ENCODE results near the gene SEC23B. TPM values are rescaled to one million over a fixed set of nuclear protein-coding genes. Genes with fewer than 3 reads are reported as not detected.

Gene SEC23B
- total and polyA plus RNA-seq, 2 of the 13 experiments (the other 11 are each of a cell fraction or from before 2014, with no cell fraction given), result 114 to 120 TPM

GRCh38 chr20:18466894-18467730 lies 40.6 kb upstream of the SEC23B start, which contains the start of the genes DZANK1 and POLR3F (continued):
- peak; percentile 90; the same call in 1 of the 2 replicates for TF ChIP-seq HBP1 (CRISPR knock-in tag; IDR thresholded peaks at IDR 0.05; ENCODE audit: low read depth)
- TF ChIP-seq RCOR2 (CRISPR knock-in tag; IDR thresholded peaks at IDR 0.05), result no peak; the same call in 1 of the 2 replicates
- TF ChIP-seq THRA (CRISPR knock-in tag; IDR thresholded peaks at IDR 0.05; ENCODE audit: borderline replicate concordance), result peak; percentile 80
- TF ChIP-seq ZNF576 (CRISPR knock-in tag; IDR thresholded peaks at IDR 0.05), result no peak
- peak; percentile 31; the same call in 1 of the 2 replicates for TF ChIP-seq ZNF33B (CRISPR knock-in tag; IDR thresholded peaks at IDR 0.05)
- TF ChIP-seq KMT2B (CRISPR knock-in tag; IDR thresholded peaks at IDR 0.05), result peak; percentile 99
- no peak for TF ChIP-seq ZKSCAN5 (CRISPR knock-in tag; IDR thresholded peaks at IDR 0.05)
- no peak for TF ChIP-seq ZNF749 (CRISPR knock-in tag; IDR thresholded peaks at IDR 0.05; ENCODE audit: borderline replicate concordance)
- TF ChIP-seq ETS1 (CRISPR knock-in tag; IDR thresholded peaks at IDR 0.05), result no peak; the same call in 1 of the 2 replicates
- peak; percentile 92; the same call in 1 of the 2 replicates for TF ChIP-seq ZSCAN12 (CRISPR knock-in tag; IDR thresholded peaks at IDR 0.05)
- TF ChIP-seq SMARCC2 (IDR thresholded peaks at IDR 0.05), result no peak
- TF ChIP-seq CENPT (CRISPR knock-in tag; IDR thresholded peaks at IDR 0.05; ENCODE audit: low read depth), result no peak; the same call in 1 of the 2 replicates
- no peak for TF ChIP-seq PREB (CRISPR knock-in tag; IDR thresholded peaks at IDR 0.05)
- peak; percentile 48; the same call in 1 of the 2 replicates for TF ChIP-seq ZNF646 (CRISPR knock-in tag; IDR thresholded peaks at IDR 0.05)
- TF ChIP-seq ZNF773 (CRISPR knock-in tag; IDR thresholded peaks at IDR 0.05; ENCODE audit: borderline replicate concordance), result peak; percentile 67; the same call in 1 of the 2 replicates
- no peak; the same call in 1 of the 2 replicates for TF ChIP-seq ZNF121 (CRISPR knock-in tag; IDR thresholded peaks at IDR 0.05)
